ENCODE results near the gene SHISA9.

SHISA9 gene

GRCh38 chr16:13134836-13135235, 233.4 kb downstream of the SHISA9 start:
- no peak for DNase-seq

GRCh38 chr16:13136901-13137300, 235.5 kb downstream of the SHISA9 start:
- DNase-seq = no peak

GRCh38 chr16:13138528-13138927, 237.1 kb downstream of the SHISA9 start:
- no peak for DNase-seq

GRCh38 chr16:13139661-13140241, 238.4 kb downstream of the SHISA9 start:
- no peak for DNase-seq

GRCh38 chr16:13143551-13143950, 242.2 kb downstream of the SHISA9 start:
- no peak for DNase-seq

GRCh38 chr16:13146829-13147228, 245.4 kb downstream of the SHISA9 start:
- no peak for DNase-seq

GRCh38 chr16:13148294-13148693, 246.9 kb downstream of the SHISA9 start:
- DNase-seq = no peak

GRCh38 chr16:13148836-13149235, 247.4 kb downstream of the SHISA9 start:
- no peak for DNase-seq

GRCh38 chr16:13150181-13150885, 248.9 kb downstream of the SHISA9 start:
- DNase-seq = no peak

- no peak for DNase-seq
These were observed 252.3 kb downstream of the SHISA9 start for GRCh38 chr16:13153696-13154095.

GRCh38 chr16:13154799-13155198, 253.4 kb downstream of the SHISA9 start:
- DNase-seq = no peak

- DNase-seq = no peak
These were observed 254.0 kb downstream of the SHISA9 start for GRCh38 chr16:13155377-13155776.

- DNase-seq = no peak
These were observed 254.4 kb downstream of the SHISA9 start for GRCh38 chr16:13155780-13156179.

GRCh38 chr16:13157082-13157481, 255.7 kb downstream of the SHISA9 start:
- no peak for DNase-seq

- DNase-seq = no peak
These were observed 257.0 kb downstream of the SHISA9 start for GRCh38 chr16:13158427-13158826.

- DNase-seq = no peak
These were observed 263.6 kb downstream of the SHISA9 start for GRCh38 chr16:13165024-13165423.

GRCh38 chr16:13168091-13168572, 266.7 kb downstream of the SHISA9 start:
- no peak for DNase-seq

- DNase-seq = no peak
These were observed 269.9 kb downstream of the SHISA9 start for GRCh38 chr16:13171313-13171712.

- no peak for DNase-seq
These were observed 275.3 kb downstream of the SHISA9 start for GRCh38 chr16:13176711-13177110.

GRCh38 chr16:13178318-13178717, 276.9 kb downstream of the SHISA9 start:
- no peak for DNase-seq

GRCh38 chr16:13181432-13181831, 280.0 kb downstream of the SHISA9 start:
- DNase-seq = no peak

GRCh38 chr16:13186813-13187212, 285.4 kb downstream of the SHISA9 start:
- no peak for DNase-seq

GRCh38 chr16:13189250-13189649, 287.9 kb downstream of the SHISA9 start:
- DNase-seq = no peak

- DNase-seq = no peak
These were observed 292.3 kb downstream of the SHISA9 start for GRCh38 chr16:13193721-13194120.

GRCh38 chr16:13194766-13195165, 293.4 kb downstream of the SHISA9 start:
- no peak for DNase-seq
